ENCODE measurements around the gene CUL2.

- TF ChIP-seq POLR2AphosphoS5 (IDR thresholded peaks at IDR 0.05; ENCODE audit: borderline replicate concordance, low read depth, low read length): no peak
- TF ChIP-seq EZH2 (IDR thresholded peaks at IDR 0.05): no peak
- TF ChIP-seq FOXP2 (optimal IDR thresholded peaks at IDR 0.05; ENCODE audit: control extremely low read depth, extremely low read length, insufficient read depth): no peak
Observed at GRCh38 chr10:35070521-35070920, 19.6 kb downstream of the CUL2 start.

Measured in SK-N-MC (cell line).